ENCODE data around the gene STK39. TPM values are rescaled to one million over a fixed set of nuclear protein-coding genes. Genes with fewer than 3 reads are reported as not detected.
A peak's percentile ranks its signal among the peaks of the same experiment; 100 is the strongest.

STK39 gene
- total and polyA plus RNA-seq, 2 of the 4 experiments (the other 2 are of a cell fraction), result 11.8 to 16.4 TPM

- CTCF ChIA-PET, result interaction anchor here (1.5 kb wide), 1 partner anchor 18 kb away, joined by 3 read pairs; no protein-coding TSS in a partner anchor
Measured at GRCh38 chr2:168087401-168087800, 160.0 kb downstream of the STK39 start.

More at GRCh38 chr2:168087401-168087800, 160.0 kb downstream of the STK39 start:
- no peak overlapping the region for H2BK120ac ChIP-seq (ENCODE audit: low read depth, low read length)
- H3K9ac ChIP-seq (ENCODE audit: low read depth, low read length), result no peak overlapping the region
- in situ Hi-C loops (cut with MboI; ENCODE audit: low sequenced_read_pairs) (no loop called here), intact Hi-C loops (cut with micrococcal nuclease) (no loop called here), dilution Hi-C loops (cut with HindIII; ENCODE audit: low sequenced_read_pairs, unreplicated experiment) (no loop called here)
- no peak overlapping the region for H3K56ac ChIP-seq (ENCODE audit: extremely low read depth, insufficient read depth, low read length)
- ATAC-seq (ENCODE audit: low read depth), result peak; percentile 48; the same call in 1 of the 2 replicates
- no peaks in the 10 kb centered on the region; the same call in 1 of the 2 replicates for H3K36me3 ChIP-seq (ENCODE audit: control insufficient read depth, insufficient read depth, low read length)
- DNase-seq, result no peak
- no peak overlapping the region for H2BK15ac ChIP-seq (ENCODE audit: low read depth, low read length)
- H3K27me3 ChIP-seq (ENCODE audit: control insufficient read depth, insufficient read depth, low read length), result no peaks in the 10 kb centered on the region
- H3K79me1 ChIP-seq (ENCODE audit: low read depth in 1 of 2, low read length in 2 of 2), result peaks cover 5 to 42% of the 10 kb centered on the region in 2 experiments
- H3K4me3 ChIP-seq (ENCODE audit: insufficient read depth, low read depth, low read length), result no peak overlapping the region
- peaks cover 3% of the 10 kb centered on the region; the same call in 1 of the 2 replicates for H3K4me1 ChIP-seq (ENCODE audit: control insufficient read depth, insufficient read depth, low read length)
- H3K23ac ChIP-seq (ENCODE audit: low read depth, low read length), result no peak overlapping the region
- WGBS, 2 experiments (ENCODE audit: extremely low coverage in 2 of 2, insufficient read length in 1 of 2), result 100% methylated on average over 1 of the region's 4 CpGs; no CpG with 5 or more reads in 1 of the 2 experiments
- no peak overlapping the region for H3K4me2 ChIP-seq (ENCODE audit: low read depth, low read length)
- H3K18ac ChIP-seq (ENCODE audit: low read depth, low read length), result no peak overlapping the region
- H3K9me1 ChIP-seq (ENCODE audit: insufficient read depth, low read length), result peaks cover 8% of the 10 kb centered on the region
- no peak overlapping the region for H3K4ac ChIP-seq (ENCODE audit: low read depth, low read length)
- TF ChIP-seq FOS (IDR thresholded peaks at IDR 0.05; ENCODE audit: low read depth, low read length) (no peak), RAD21 (IDR thresholded peaks at IDR 0.05; ENCODE audit: low read length) (no peak), NFE2L2 (IDR thresholded peaks at IDR 0.05; ENCODE audit: low read depth, low read length) (no peak), RCOR1 (IDR thresholded peaks at IDR 0.05; ENCODE audit: insufficient replicate concordance, low read length) (no peak), CTCF (conservative IDR thresholded peaks at IDR 0.05; ENCODE audit: low read depth, low read length) (no peak), MAFK (IDR thresholded peaks at IDR 0.05; ENCODE audit: low read depth, low read length) (no peak), USF2 (IDR thresholded peaks at IDR 0.05; ENCODE audit: low read depth, low read length) (no peak), BHLHE40 (IDR thresholded peaks at IDR 0.05; ENCODE audit: low read depth, low read length) (no peak), SMC3 (IDR thresholded peaks at IDR 0.05; ENCODE audit: low read depth, low read length) (no peak), POLR2A (IDR thresholded peaks at IDR 0.05; ENCODE audit: low read depth, low read length) (no peak), CEBPB (IDR thresholded peaks at IDR 0.05; ENCODE audit: low read depth, low read length) (no peak), CHD1 (IDR thresholded peaks at IDR 0.05; ENCODE audit: low read depth, low read length) (no peak), MXI1 (IDR thresholded peaks at IDR 0.05; ENCODE audit: borderline replicate concordance, low read depth, low read length) (no peak), ELK1 (IDR thresholded peaks at IDR 0.05; ENCODE audit: borderline replicate concordance, low read depth, low read length) (no peak), RFX5 (IDR thresholded peaks at IDR 0.05; ENCODE audit: low read depth, low read length) (no peak), MAZ (IDR thresholded peaks at IDR 0.05; ENCODE audit: borderline replicate concordance, low read depth, low read length) (no peak)
- POLR2A ChIA-PET (ENCODE audit: unreplicated experiment), result no interaction called here
- 0 out of 2 replicates have a peak overlapping the region, but pooled peaks have one; percentile 7 for H4K91ac ChIP-seq (ENCODE audit: insufficient read depth, low read depth, low read length)
- no peak overlapping the region for H2AFZ ChIP-seq (replicated peaks; ENCODE audit: low read length, poor library complexity)
- H2AK9ac ChIP-seq (replicated peaks; ENCODE audit: low read depth, low read length, poor library complexity), result no peak overlapping the region
- H2BK5ac ChIP-seq (ENCODE audit: low read depth, low read length, poor library complexity, severe bottlenecking), result no peak overlapping the region
- no peak overlapping the region for H4K8ac ChIP-seq (ENCODE audit: low read depth in 2 of 2, low read length in 2 of 2)
- H3K9me3 ChIP-seq (ENCODE audit: control insufficient read depth, insufficient read depth, low read length), result no peaks in the 10 kb centered on the region
- no peak overlapping the region for H4K5ac ChIP-seq (ENCODE audit: low read depth, low read length)
- BruUV-seq (replicated peaks), result no TSS peak
- H3K14ac ChIP-seq (replicated peaks; ENCODE audit: low read depth, low read length), result no peak overlapping the region
- no peak overlapping the region for H2AK5ac ChIP-seq (ENCODE audit: low read depth, low read length)
- no peak overlapping the region for H2BK20ac ChIP-seq (ENCODE audit: low read depth, low read length)
- no peak overlapping the region for H3K27ac ChIP-seq (ENCODE audit: insufficient read depth, low read length)
- H4K20me1 ChIP-seq (ENCODE audit: insufficient read depth, low read length), result no peaks in the 10 kb centered on the region
